IMR-90 (cell line): Measurements from ENCODE around the gene THSD7B.

ENCODE experiments used
- CEBPB ChIP-seq: IDR thresholded peaks from 2 replicates; pipeline ENCODE4 v1.6.1; 2012; ENCODE audit warnings: low read depth, low read length, improper control_type of control experiment
- CTCF ChIP-seq: conservative IDR thresholded peaks from 2 replicates; pipeline ENCODE4 v1.5.1; 2012; ENCODE audit warnings: mild to moderate bottlenecking, low read depth, low read length, improper control_type of control experiment
- MAFK ChIP-seq: IDR thresholded peaks from 2 replicates; pipeline ENCODE4 v1.6.1; 2012; ENCODE audit warnings: low read depth, low read length, improper control_type of control experiment
- RAD21 ChIP-seq: IDR thresholded peaks from 2 replicates; pipeline ENCODE4 v1.6.1; 2012; ENCODE audit warnings: low read length, improper control_type of control experiment

- no peak for TF ChIP-seq RAD21
- no peak for TF ChIP-seq CTCF
- TF ChIP-seq CEBPB = no peak
- TF ChIP-seq MAFK = no peak
Observed at GRCh38 chr2:136751406-136751805, 13.9 kb upstream of the THSD7B start.
